ENCODE measurements around the gene DTL.

- no peak for TF ChIP-seq POLR2A (IDR thresholded peaks at IDR 0.05; ENCODE audit: low read depth, low read length)
- TF ChIP-seq PAX5 (IDR thresholded peaks at IDR 0.05; ENCODE audit: insufficient read depth, low read length, severe bottlenecking), result no peak
- no peak for TF ChIP-seq POLR2AphosphoS5 (IDR thresholded peaks at IDR 0.05; ENCODE audit: low read depth, low read length)
- no peak for TF ChIP-seq SPI1 (IDR thresholded peaks at IDR 0.05; ENCODE audit: low read depth, low read length)
- no peak for TF ChIP-seq TAF1 (IDR thresholded peaks at IDR 0.05; ENCODE audit: low read depth, low read length)
- TF ChIP-seq POU2F2 (IDR thresholded peaks at IDR 0.05; ENCODE audit: low read depth, low read length), result no peak
Observed at GRCh38 chr1:212070720-212071302, 35.3 kb downstream of the DTL start.

Data from GM12891 (cell line).